ENCODE results near the gene KRTAP9-7. TPM values are rescaled to one million over a fixed set of nuclear protein-coding genes. Genes with fewer than 3 reads are reported as not detected.
"Not testable (repeated sequence)": the region's sequence is repeated elsewhere in the genome, so short reads cannot be mapped to it uniquely, and the experiment has no call there.

Gene KRTAP9-7
- total and polyA plus RNA-seq, 2 donors (not counting 3 experiments of a cell fraction or from before 2014, with no cell fraction given) = not detected

GRCh38 chr17:41237949-41238437, 37.5 kb upstream of the KRTAP9-7 start, which contains the start of gene KRTAP9-8:
Gene KRTAP9-8, plus strand, starts transcription at chr17:41237999. Its CDS starts 53 bp downstream, at chr17:41238052.
- CTCF ChIA-PET; POLR2A ChIA-PET; BruUV-seq (replicated peaks): not testable (repeated sequence)

GRCh38 chr17:41246995-41247787, 28.3 kb upstream of the KRTAP9-7 start:
- H3K36me3 ChIP-seq (ENCODE audit: control insufficient read depth in 2 of 2, extremely low read depth in 1 of 2, insufficient read depth in 2 of 2, low read length in 2 of 2); H3K79me2 ChIP-seq (ENCODE audit: control insufficient read depth, insufficient read depth, low read length); H2AFZ ChIP-seq (ENCODE audit: low read depth, low read length); intact Hi-C loops (cut with micrococcal nuclease); H3K4me3 ChIP-seq (replicated peaks in 1 of 3; ENCODE audit: insufficient read depth in 1 of 3, low read depth in 1 of 3, low read length in 3 of 3); H3K4me1 ChIP-seq (ENCODE audit: control insufficient read depth, extremely low read depth, insufficient read depth, low read length); H3K27ac ChIP-seq (ENCODE audit: insufficient read depth, low read depth, low read length); H3K4me2 ChIP-seq (ENCODE audit: insufficient read depth, low read length); FAIRE-seq; H4K20me1 ChIP-seq (replicated peaks; ENCODE audit: control insufficient read depth, extremely low read depth, insufficient read depth, low read length); H3K9me3 ChIP-seq (replicated peaks; ENCODE audit: control insufficient read depth, insufficient read depth, low read length); H3K9me1 ChIP-seq (replicated peaks; ENCODE audit: control insufficient read depth, extremely low read depth, insufficient read depth, low read length); POLR2A ChIA-PET; H3K27me3 ChIP-seq (ENCODE audit: control insufficient read depth in 2 of 2, insufficient read depth in 2 of 2, low read length in 2 of 2); DNase-seq (ENCODE audit: low read depth, low spot score); dilution Hi-C loops (cut with MboI; ENCODE audit: extremely low pct_ligation_motif_present, low sequenced_read_pairs); BruUV-seq (replicated peaks); CTCF ChIA-PET; H3K9ac ChIP-seq (replicated peaks; ENCODE audit: extremely low read depth, insufficient read depth, low read length): not testable (repeated sequence)

More at GRCh38 chr17:41237949-41238437, 37.5 kb upstream of the KRTAP9-7 start, which contains the start of gene KRTAP9-8:
- H3K4me2 ChIP-seq (ENCODE audit: insufficient read depth, low read length); H3K27ac ChIP-seq (ENCODE audit: insufficient read depth, low read depth, low read length); H3K27me3 ChIP-seq (ENCODE audit: control insufficient read depth in 2 of 2, insufficient read depth in 2 of 2, low read length in 2 of 2); H3K36me3 ChIP-seq (ENCODE audit: control insufficient read depth in 2 of 2, extremely low read depth in 1 of 2, insufficient read depth in 2 of 2, low read length in 2 of 2); H3K9ac ChIP-seq (replicated peaks; ENCODE audit: extremely low read depth, insufficient read depth, low read length); H4K20me1 ChIP-seq (replicated peaks; ENCODE audit: control insufficient read depth, extremely low read depth, insufficient read depth, low read length); FAIRE-seq; H2AFZ ChIP-seq (ENCODE audit: low read depth, low read length); H3K4me1 ChIP-seq (ENCODE audit: control insufficient read depth, extremely low read depth, insufficient read depth, low read length); DNase-seq (ENCODE audit: low read depth, low spot score); H3K9me1 ChIP-seq (replicated peaks; ENCODE audit: control insufficient read depth, extremely low read depth, insufficient read depth, low read length); intact Hi-C loops (cut with micrococcal nuclease); H3K9me3 ChIP-seq (replicated peaks; ENCODE audit: control insufficient read depth, insufficient read depth, low read length); H3K4me3 ChIP-seq (replicated peaks in 1 of 3; ENCODE audit: insufficient read depth in 1 of 3, low read depth in 1 of 3, low read length in 3 of 3); H3K79me2 ChIP-seq (ENCODE audit: control insufficient read depth, insufficient read depth, low read length); dilution Hi-C loops (cut with MboI; ENCODE audit: extremely low pct_ligation_motif_present, low sequenced_read_pairs): not testable (repeated sequence)

- H3K9ac ChIP-seq (replicated peaks; ENCODE audit: extremely low read depth, insufficient read depth, low read length); CTCF ChIA-PET; POLR2A ChIA-PET; H3K79me2 ChIP-seq (ENCODE audit: control insufficient read depth, insufficient read depth, low read length); DNase-seq (ENCODE audit: low read depth, low spot score); H2AFZ ChIP-seq (ENCODE audit: low read depth, low read length); FAIRE-seq; H4K20me1 ChIP-seq (replicated peaks; ENCODE audit: control insufficient read depth, extremely low read depth, insufficient read depth, low read length); H3K4me2 ChIP-seq (ENCODE audit: insufficient read depth, low read length); H3K4me1 ChIP-seq (ENCODE audit: control insufficient read depth, extremely low read depth, insufficient read depth, low read length); intact Hi-C loops (cut with micrococcal nuclease); H3K36me3 ChIP-seq (ENCODE audit: control insufficient read depth in 2 of 2, extremely low read depth in 1 of 2, insufficient read depth in 2 of 2, low read length in 2 of 2); H3K27me3 ChIP-seq (ENCODE audit: control insufficient read depth in 2 of 2, insufficient read depth in 2 of 2, low read length in 2 of 2); H3K9me3 ChIP-seq (replicated peaks; ENCODE audit: control insufficient read depth, insufficient read depth, low read length); dilution Hi-C loops (cut with MboI; ENCODE audit: extremely low pct_ligation_motif_present, low sequenced_read_pairs); H3K9me1 ChIP-seq (replicated peaks; ENCODE audit: control insufficient read depth, extremely low read depth, insufficient read depth, low read length); H3K27ac ChIP-seq (ENCODE audit: insufficient read depth, low read depth, low read length); H3K4me3 ChIP-seq (replicated peaks in 1 of 3; ENCODE audit: insufficient read depth in 1 of 3, low read depth in 1 of 3, low read length in 3 of 3); BruUV-seq (replicated peaks): not testable (repeated sequence)
These were observed 25.8 kb upstream of the KRTAP9-7 start, which contains the start of gene KRTAP9-4 for GRCh38 chr17:41249637-41250240. Gene KRTAP9-4, plus strand, starts transcription at chr17:41249687. Its CDS starts 34 bp downstream, at chr17:41249721.

Measured in endothelial cell of umbilical vein (primary cell).